Lower leg skin (tissue), 3 donors: Measurements from ENCODE around the gene GNAS-AS1.

Experiments
- POLR2A ChIP-seq, 2 donors: fragments of 450-650 bp; IDR thresholded peaks; one replicate each; pipeline ENCODE4 v1.6.1; 2016 to 2017; ENCODE audit warnings: antibody characterized with exemption in 2 of 2, mild to moderate bottlenecking in 1 of 2, moderate library complexity in 1 of 2
- TF ChIP-seq, protein P1 (sequence below), 3 donors: fragments of 450-650 bp; IDR thresholded peaks; one replicate each; pipeline ENCODE4 v1.5.1; 2016; ENCODE audit warnings: antibody characterized with exemption in 3 of 3, mild to moderate bottlenecking in 3 of 3, moderate library complexity in 2 of 3

DNA sequence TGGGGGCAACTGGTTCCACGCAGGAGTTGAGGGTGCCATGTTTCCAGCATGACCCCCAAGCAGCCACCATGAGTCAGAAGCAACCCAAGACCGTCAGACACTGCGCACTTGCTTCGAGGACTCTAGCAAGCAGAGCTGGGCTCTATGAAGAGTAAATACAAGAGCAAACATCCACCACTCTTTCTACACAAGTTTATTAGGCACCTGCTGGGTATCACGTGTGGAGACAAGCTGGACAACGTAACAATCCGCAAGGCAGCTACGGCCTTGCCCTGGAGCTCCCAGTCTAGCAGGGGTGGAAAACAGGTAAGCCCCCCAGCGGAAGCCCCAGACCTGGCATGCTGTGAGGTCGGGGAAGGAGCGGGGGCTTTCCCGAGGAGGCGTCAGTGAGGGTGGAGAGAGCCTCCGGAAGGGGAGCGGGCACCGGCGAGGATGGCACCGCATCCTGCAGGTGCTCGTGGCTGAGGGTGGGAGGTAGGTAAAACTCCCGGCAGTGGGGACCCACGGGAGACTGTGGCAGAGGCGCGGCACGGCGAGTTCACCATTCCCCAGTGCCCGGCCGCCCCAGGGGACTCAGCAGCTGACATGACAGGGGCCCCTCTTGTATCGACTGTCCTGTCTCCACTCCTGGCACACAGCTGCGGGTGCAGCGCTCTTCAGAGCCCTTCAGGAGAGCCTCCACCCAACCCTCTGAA, 33.6 kb downstream of the GNAS-AS1 start:
- TF ChIP-seq, protein P1, sequence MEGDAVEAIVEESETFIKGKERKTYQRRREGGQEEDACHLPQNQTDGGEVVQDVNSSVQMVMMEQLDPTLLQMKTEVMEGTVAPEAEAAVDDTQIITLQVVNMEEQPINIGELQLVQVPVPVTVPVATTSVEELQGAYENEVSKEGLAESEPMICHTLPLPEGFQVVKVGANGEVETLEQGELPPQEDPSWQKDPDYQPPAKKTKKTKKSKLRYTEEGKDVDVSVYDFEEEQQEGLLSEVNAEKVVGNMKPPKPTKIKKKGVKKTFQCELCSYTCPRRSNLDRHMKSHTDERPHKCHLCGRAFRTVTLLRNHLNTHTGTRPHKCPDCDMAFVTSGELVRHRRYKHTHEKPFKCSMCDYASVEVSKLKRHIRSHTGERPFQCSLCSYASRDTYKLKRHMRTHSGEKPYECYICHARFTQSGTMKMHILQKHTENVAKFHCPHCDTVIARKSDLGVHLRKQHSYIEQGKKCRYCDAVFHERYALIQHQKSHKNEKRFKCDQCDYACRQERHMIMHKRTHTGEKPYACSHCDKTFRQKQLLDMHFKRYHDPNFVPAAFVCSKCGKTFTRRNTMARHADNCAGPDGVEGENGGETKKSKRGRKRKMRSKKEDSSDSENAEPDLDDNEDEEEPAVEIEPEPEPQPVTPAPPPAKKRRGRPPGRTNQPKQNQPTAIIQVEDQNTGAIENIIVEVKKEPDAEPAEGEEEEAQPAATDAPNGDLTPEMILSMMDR (IDR thresholded peaks at IDR 0.05): no peak
- TF ChIP-seq POLR2A (IDR thresholded peaks at IDR 0.05): no peak
